Fibroblast of lung (primary cell): ENCODE measurements around the gene USP12. TPM values are rescaled to one million over a fixed set of nuclear protein-coding genes. Genes with fewer than 3 reads are reported as not detected.
"Not testable (repeated sequence)": the region's sequence is repeated elsewhere in the genome, so short reads cannot be mapped to it uniquely, and the experiment has no call there.

Experiments
- DNase-seq, 2 donors: peaks; one replicate each; pipeline versions ENCODE4 v3.0.0 to v3.0.0-alpha.2; 2010; ENCODE audit warnings: low read depth in 2 of 2
- H2AFZ ChIP-seq: 2 replicates; pipeline ENCODE4 v1.5.1; 2012; ENCODE audit warnings: low read length, control low read depth, inconsistent platforms
- H3K27ac ChIP-seq: 2 replicates; pipeline ENCODE4 v1.5.1; 2011; ENCODE audit warnings: low read length, control low read depth; ENCODE audit not compliant: insufficient read depth
- H3K27me3 ChIP-seq: 2 replicates; pipeline ENCODE4 v1.5.1; 2011; ENCODE audit warnings: mild to moderate bottlenecking, low read length; ENCODE audit not compliant: control insufficient read depth, insufficient read depth
- H3K36me3 ChIP-seq: 2 replicates; pipeline ENCODE4 v1.5.1; 2011; ENCODE audit warnings: low read length; ENCODE audit not compliant: control insufficient read depth, insufficient read depth
- H3K4me1 ChIP-seq: 2 replicates; pipeline ENCODE4 v1.5.1; 2011; ENCODE audit warnings: low read length; ENCODE audit not compliant: control insufficient read depth, insufficient read depth; ENCODE audit errors: extremely low read depth
- H3K4me2 ChIP-seq: 2 replicates; pipeline ENCODE4 v1.5.1; 2011; ENCODE audit warnings: low read length, control low read depth; ENCODE audit not compliant: insufficient read depth; ENCODE audit errors: extremely low read depth
- H3K4me3 ChIP-seq, 4 experiments: fragments of 200-600 bp in 1 of 4; sonication (generic) in 1 of 4; replicated peaks in 1 of 4; 2 replicates each; pipeline ENCODE4 v1.5.1; 2011 to 2016; ENCODE audit warnings: low read length in 4 of 4, low read depth in 3 of 4, mild to moderate bottlenecking in 3 of 4, control low read depth in 2 of 4, inconsistent platforms in 1 of 4, mixed read lengths in 1 of 4; ENCODE audit not compliant: insufficient read depth in 1 of 4; ENCODE audit errors: control extremely low read depth in 1 of 4
- H3K79me2 ChIP-seq: 2 replicates; pipeline ENCODE4 v1.5.1; 2012; ENCODE audit warnings: mild to moderate bottlenecking, low read length, inconsistent platforms; ENCODE audit not compliant: control insufficient read depth, insufficient read depth
- H3K9ac ChIP-seq: 2 replicates; pipeline ENCODE4 v1.5.1; 2011; ENCODE audit warnings: mild to moderate bottlenecking, low read length, control low read depth; ENCODE audit not compliant: insufficient read depth
- H3K9me3 ChIP-seq: 2 replicates; pipeline ENCODE4 v1.5.1; 2012; ENCODE audit warnings: low read depth, low read length; ENCODE audit not compliant: control insufficient read depth, insufficient read depth
- H4K20me1 ChIP-seq: 2 replicates; pipeline ENCODE4 v1.5.1; 2011; ENCODE audit warnings: low read length; ENCODE audit not compliant: control insufficient read depth, insufficient read depth; ENCODE audit errors: extremely low read depth
- CTCF ChIP-seq, 2 donors: IDR thresholded peaks in 1 of 2; conservative IDR thresholded peaks in 1 of 2; 1 replicate in 1 of 2; 2 replicates in 1 of 2; pipeline ENCODE4 v1.5.1; 2011 to 2012; ENCODE audit warnings: low read length in 2 of 2, control low read depth in 1 of 2, inconsistent platforms in 1 of 2, low read depth in 1 of 2, mild to moderate bottlenecking in 1 of 2
- EZH2 ChIP-seq: IDR thresholded peaks from 2 replicates; pipeline ENCODE4 v1.5.1; 2012; ENCODE audit warnings: low read length, control low read depth, mild to moderate bottlenecking; ENCODE audit errors: missing control alignments
- polyA plus RNA-seq, 2 donors: library from polyadenylated mRNA; depleted of rRNA in 1 of 2; stranded (reverse) in 1 of 2; unstranded in 1 of 2; fragments of >200 nt; gene quantifications; 2 replicates each; pipeline ENCODE4 v1.2.1, GENCODE V29; 2011 to 2012; ENCODE audit warnings: missing spikeins in 1 of 2
- total RNA-seq: library from RNA; depleted of rRNA; stranded (reverse); fragments of >200 nt; gene quantifications from 2 replicates; pipeline ENCODE4 v1.2.1, GENCODE V29; 2014

Gene USP12
- total and polyA plus RNA-seq, 2 donors (not counting 1 experiment from before 2014, with no cell fraction given): 17.3 to 36.3 TPM

- no peak overlapping the region for H2AFZ ChIP-seq
- peaks cover 79% of the 10 kb centered on the region for H3K79me2 ChIP-seq
- H3K4me2 ChIP-seq: no peak overlapping the region
- H3K36me3 ChIP-seq: no peaks in the 10 kb centered on the region
- no peaks in the 10 kb centered on the region for H3K9me3 ChIP-seq
- no peak for DNase-seq
- peaks cover 2% of the 10 kb centered on the region for H3K4me1 ChIP-seq
- no peaks in the 10 kb centered on the region for H3K27me3 ChIP-seq
- no peak overlapping the region for H3K27ac ChIP-seq
- H3K4me3 ChIP-seq: no peak overlapping the region
- no peak overlapping the region for H3K9ac ChIP-seq
- H4K20me1 ChIP-seq: no peaks in the 10 kb centered on the region
- no peak for TF ChIP-seq CTCF (conservative IDR thresholded peaks at IDR 0.05 in 1 of 2, IDR thresholded peaks at IDR 0.05 in 1 of 2; ENCODE audit: low read depth in 1 of 2, low read length in 2 of 2)
- no peak for TF ChIP-seq EZH2
These were observed 44.8 kb downstream of the USP12 start for GRCh38 chr13:27126859-27127258.

- H3K79me2 ChIP-seq: peaks cover 74% of the 10 kb centered on the region
- H3K9me3 ChIP-seq: no peaks in the 10 kb centered on the region
- TF ChIP-seq EZH2 (no peak), CTCF (conservative IDR thresholded peaks at IDR 0.05 in 1 of 2, IDR thresholded peaks at IDR 0.05 in 1 of 2; ENCODE audit: low read depth in 1 of 2, low read length in 2 of 2) (no peak)
- no peak overlapping the region for H3K27ac ChIP-seq
- H3K27me3 ChIP-seq: no peaks in the 10 kb centered on the region
- DNase-seq: no peak
- no peaks in the 10 kb centered on the region for H3K36me3 ChIP-seq
- no peak overlapping the region for H2AFZ ChIP-seq
- H3K9ac ChIP-seq: no peak overlapping the region
- H3K4me1 ChIP-seq: peaks cover 2% of the 10 kb centered on the region
- no peak overlapping the region for H3K4me3 ChIP-seq
- no peaks in the 10 kb centered on the region for H4K20me1 ChIP-seq
- H3K4me2 ChIP-seq: no peak overlapping the region
These were observed 46.0 kb downstream of the USP12 start for GRCh38 chr13:27125357-27126282.

- no peaks in the 10 kb centered on the region for H3K9me3 ChIP-seq
- no peak overlapping the region for H3K4me2 ChIP-seq
- H3K36me3 ChIP-seq: no peaks in the 10 kb centered on the region
- no peak overlapping the region for H3K27ac ChIP-seq
- no peaks in the 10 kb centered on the region for H3K27me3 ChIP-seq
- no peak overlapping the region for H3K9ac ChIP-seq
- peaks cover 7% of the 10 kb centered on the region for H3K4me1 ChIP-seq
- no peak overlapping the region for H3K4me3 ChIP-seq
- no peak for TF ChIP-seq EZH2
- H3K79me2 ChIP-seq: peaks cover 71% of the 10 kb centered on the region
- no peak for DNase-seq
- H2AFZ ChIP-seq: no peak overlapping the region
- H4K20me1 ChIP-seq: no peaks in the 10 kb centered on the region
These were observed 47.0 kb downstream of the USP12 start for GRCh38 chr13:27124571-27124970.

GRCh38 chr13:27123445-27123844 lies 48.2 kb downstream of the USP12 start:
- not testable (repeated sequence) for H4K20me1 ChIP-seq

More at GRCh38 chr13:27123445-27123844, 48.2 kb downstream of the USP12 start:
- H3K36me3 ChIP-seq, H3K9ac ChIP-seq, H3K4me2 ChIP-seq, H3K4me1 ChIP-seq, H3K9me3 ChIP-seq, DNase-seq, H3K27me3 ChIP-seq, H3K4me3 ChIP-seq, H3K27ac ChIP-seq, H2AFZ ChIP-seq: not testable (repeated sequence)
- peaks cover 71% of the 10 kb centered on the region for H3K79me2 ChIP-seq
